A673 (cell line): Measurements from ENCODE around the gene ZHX3. TPM values are rescaled to one million over a fixed set of nuclear protein-coding genes. Genes with fewer than 3 reads are reported as not detected.
"Not testable (repeated sequence)": the region's sequence is repeated elsewhere in the genome, so short reads cannot be mapped to it uniquely, and the experiment has no call there.

Experiments used
- BruUV-seq: library from RNA; stranded (reverse); fragments of 400-500 nt; replicated peaks from 2 replicates; lab custom pipeline; 2021; lab: Mats Ljungman, UMichigan
- CTCF ChIA-PET: fragments of 300-600 bp; sonication (Branson Sonifier 250); formaldehyde crosslinking; loops from one replicate; lab custom pipeline; 2022; ENCODE audit warnings: antibody characterized with exemption; lab: Charles Lee
- POLR2A ChIA-PET: fragments of 300-600 bp; sonication (Branson Sonifier 250); formaldehyde crosslinking; loops from one replicate; lab custom pipeline; 2022; ENCODE audit warnings: antibody characterized with exemption; ENCODE audit not compliant: low non-redundant PET; lab: Charles Lee
- DNase-seq: peaks from one replicate; pipeline ENCODE4 v3.0.0-alpha.2; 2015; ENCODE audit warnings: low spot score
- H3K27ac ChIP-seq: fragments of 200-600 bp; sonication (generic); 2 replicates; pipeline ENCODE4 v1.5.1; 2016; ENCODE audit warnings: mixed run types, low read depth, mild to moderate bottlenecking, mixed read lengths, antibody characterized with exemption, low read length; ENCODE audit not compliant: poor library complexity, severe bottlenecking
- H3K27me3 ChIP-seq: fragments of 200-600 bp; sonication (generic); replicated peaks from 2 replicates; pipeline ENCODE4 v1.6.1; 2017; ENCODE audit warnings: mixed run types, low read depth, mild to moderate bottlenecking, mixed read lengths, antibody characterized with exemption, low read length; ENCODE audit not compliant: insufficient read depth, poor library complexity
- H3K36me3 ChIP-seq: fragments of 200-600 bp; sonication (generic); 2 replicates; pipeline ENCODE4 v1.6.1; 2016; ENCODE audit warnings: mixed run types, mild to moderate bottlenecking, mixed read lengths, antibody characterized with exemption, low read length; ENCODE audit not compliant: insufficient read depth, poor library complexity, severe bottlenecking
- H3K4me1 ChIP-seq: fragments of 200-600 bp; sonication (generic); 2 replicates; pipeline ENCODE4 v1.6.1; 2017; ENCODE audit warnings: mixed run types, mild to moderate bottlenecking, mixed read lengths, antibody characterized with exemption, low read length; ENCODE audit not compliant: insufficient read depth, poor library complexity, severe bottlenecking
- H3K4me3 ChIP-seq: fragments of 200-600 bp; sonication (generic); 2 replicates; pipeline ENCODE4 v1.5.1; 2016; ENCODE audit warnings: low read depth, mixed run types, mild to moderate bottlenecking, mixed read lengths, low read length; ENCODE audit not compliant: poor library complexity, severe bottlenecking
- H3K9me3 ChIP-seq: fragments of 200-600 bp; sonication (generic); 2 replicates; pipeline ENCODE4 v1.6.1; 2016; ENCODE audit warnings: mixed run types, low read depth, mild to moderate bottlenecking, mixed read lengths, antibody characterized with exemption, low read length; ENCODE audit not compliant: poor library complexity, severe bottlenecking
- EZH2 ChIP-seq: fragments of 200-600 bp; sonication (generic); IDR thresholded peaks from 2 replicates; pipeline ENCODE4 v1.6.1; 2017; ENCODE audit warnings: borderline replicate concordance, low read depth, mild to moderate bottlenecking, mixed read lengths, antibody characterized with exemption, low read length; ENCODE audit not compliant: poor library complexity, severe bottlenecking
- intact Hi-C: fragments of 100-400 bp; cut with micrococcal nuclease; formaldehyde crosslinking; loops from one replicate; pipeline ENCODE4 v1.10.0; 2022; ENCODE audit not compliant: unreplicated experiment
- total RNA-seq: library from RNA; stranded (reverse); gene quantifications from 2 replicates; pipeline ENCODE4 v1.2.3, GENCODE V29; 2021
- TF ChIP-seq, protein P1 (sequence below): fragments of 300-800, 200-600 bp; sonication (generic); conservative IDR thresholded peaks from 2 replicates; pipeline ENCODE4 v1.5.1; 2017; ENCODE audit warnings: low read depth, mild to moderate bottlenecking, antibody characterized with exemption, low read length, moderate library complexity, mixed read lengths

Gene ZHX3
- total RNA-seq, 1 experiment from 2014 or later, result 14.0 TPM

DNA sequence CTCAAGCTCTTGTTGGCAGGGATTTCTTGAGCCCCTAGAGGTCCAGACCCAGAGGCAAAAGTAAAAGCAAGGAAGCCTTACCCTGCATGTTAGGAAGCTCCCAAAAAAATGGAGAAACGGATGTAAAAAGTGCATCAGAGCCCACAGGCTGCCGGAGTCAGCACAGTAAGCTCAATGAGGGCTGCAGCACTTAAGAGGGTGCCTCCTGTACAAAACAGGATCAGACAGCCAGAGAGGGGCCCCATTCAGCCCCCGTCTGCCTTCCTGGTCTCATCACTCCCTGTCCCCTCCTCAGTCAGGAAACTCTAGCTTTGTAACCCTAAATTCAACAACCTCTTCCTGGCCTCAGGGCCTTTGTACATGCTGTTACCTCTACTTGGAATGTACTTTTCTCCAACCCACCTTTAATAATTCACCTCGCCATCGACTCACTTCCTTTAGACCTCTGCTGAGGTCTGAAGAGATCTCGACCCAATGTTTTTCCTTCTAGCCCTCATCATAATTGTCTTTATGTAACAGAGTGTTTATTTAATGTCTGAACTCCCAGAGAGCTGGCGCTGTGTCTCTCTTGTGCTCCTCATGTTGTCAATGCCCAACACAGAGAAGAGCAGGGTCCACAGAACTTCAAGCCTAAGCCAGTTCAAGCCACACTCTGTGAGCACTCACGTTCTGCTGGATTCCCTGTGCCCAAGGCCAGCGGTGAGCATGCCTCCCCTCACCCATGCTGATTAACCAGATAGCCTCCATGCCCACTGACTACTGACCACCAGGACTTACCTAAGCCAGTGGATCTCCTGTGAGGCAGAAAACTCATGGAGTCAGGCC is 183.0 kb downstream of the ZHX3 start:
- Histone ChIP-seq H3K9me3 (no peaks in the 10 kb centered on the region), H3K36me3 (no peaks in the 10 kb centered on the region), H3K27ac (no peak overlapping the region), H3K4me1 (peaks cover 26% of the 10 kb centered on the region), H3K27me3 (no peaks in the 10 kb centered on the region), H3K4me3 (no peak overlapping the region)
- no peak for DNase-seq
- ChIA-PET CTCF (interaction anchor here (0.6 to 2.5 kb wide), 5 partner anchors 14 to 206 kb away, joined by 3 to 19 read pairs (median 3); partner anchors contain the start of gene LPIN3), POLR2A (no interaction called here)
- no TSS peak for BruUV-seq
- intact Hi-C loops, result loop anchor here (5.0 to 10.0 kb wide), 2 partner anchors 60 to 98 kb away; no protein-coding TSS in a partner anchor
- TF ChIP-seq, protein P1, sequence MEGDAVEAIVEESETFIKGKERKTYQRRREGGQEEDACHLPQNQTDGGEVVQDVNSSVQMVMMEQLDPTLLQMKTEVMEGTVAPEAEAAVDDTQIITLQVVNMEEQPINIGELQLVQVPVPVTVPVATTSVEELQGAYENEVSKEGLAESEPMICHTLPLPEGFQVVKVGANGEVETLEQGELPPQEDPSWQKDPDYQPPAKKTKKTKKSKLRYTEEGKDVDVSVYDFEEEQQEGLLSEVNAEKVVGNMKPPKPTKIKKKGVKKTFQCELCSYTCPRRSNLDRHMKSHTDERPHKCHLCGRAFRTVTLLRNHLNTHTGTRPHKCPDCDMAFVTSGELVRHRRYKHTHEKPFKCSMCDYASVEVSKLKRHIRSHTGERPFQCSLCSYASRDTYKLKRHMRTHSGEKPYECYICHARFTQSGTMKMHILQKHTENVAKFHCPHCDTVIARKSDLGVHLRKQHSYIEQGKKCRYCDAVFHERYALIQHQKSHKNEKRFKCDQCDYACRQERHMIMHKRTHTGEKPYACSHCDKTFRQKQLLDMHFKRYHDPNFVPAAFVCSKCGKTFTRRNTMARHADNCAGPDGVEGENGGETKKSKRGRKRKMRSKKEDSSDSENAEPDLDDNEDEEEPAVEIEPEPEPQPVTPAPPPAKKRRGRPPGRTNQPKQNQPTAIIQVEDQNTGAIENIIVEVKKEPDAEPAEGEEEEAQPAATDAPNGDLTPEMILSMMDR, result no peak
- TF ChIP-seq EZH2, result no peak

DNA sequence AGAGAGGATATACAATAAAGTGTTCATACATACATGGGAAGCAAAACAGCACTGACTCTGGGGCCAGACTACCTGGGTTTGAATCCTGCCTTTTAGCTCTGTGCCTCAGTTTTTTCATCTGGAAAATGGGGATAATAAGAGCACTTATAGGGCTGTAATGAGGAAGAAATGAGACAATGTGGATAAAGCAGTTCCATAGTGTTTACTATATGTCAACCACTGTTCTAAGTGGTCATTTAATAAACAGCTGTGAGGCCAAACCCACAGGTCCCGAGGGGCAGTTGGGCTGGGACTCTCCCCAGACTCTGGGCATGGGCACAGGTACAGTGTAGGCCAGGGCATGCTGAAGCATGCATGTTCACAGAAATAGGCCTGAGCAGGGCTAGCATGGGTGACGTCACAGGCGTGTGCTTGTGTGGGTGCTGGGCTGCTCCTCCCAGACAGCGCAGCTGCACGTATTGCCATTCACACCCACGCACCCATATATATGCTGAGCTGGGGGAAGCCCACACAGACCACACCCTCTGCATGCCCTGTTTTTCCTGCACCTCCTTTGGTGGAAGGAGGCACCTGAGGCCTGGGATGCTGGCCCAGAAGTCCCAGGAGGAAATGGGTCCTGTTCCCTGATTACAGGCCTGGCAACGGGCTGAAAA is 183.7 kb downstream of the ZHX3 start:
- BruUV-seq, result no TSS peak
- H3K9me3 ChIP-seq, result no peaks in the 10 kb centered on the region
- peak; percentile 39 for DNase-seq
- CTCF ChIA-PET, result interaction anchor here (0.6 kb wide), 1 partner anchor 132 kb away, joined by 3 read pairs; no protein-coding TSS in a partner anchor
- POLR2A ChIA-PET, result no interaction called here
- H3K4me1 ChIP-seq, result peaks cover 21% of the 10 kb centered on the region
- H3K27ac ChIP-seq, result no peak overlapping the region
- no peaks in the 10 kb centered on the region for H3K36me3 ChIP-seq
- TF ChIP-seq, protein P1, result no peak
- TF ChIP-seq EZH2, result no peak
- intact Hi-C loops, result loop anchor here (10.0 kb wide), 1 partner anchor 59 kb away; no protein-coding TSS in a partner anchor
- no peaks in the 10 kb centered on the region for H3K27me3 ChIP-seq
- no peak overlapping the region for H3K4me3 ChIP-seq

DNA sequence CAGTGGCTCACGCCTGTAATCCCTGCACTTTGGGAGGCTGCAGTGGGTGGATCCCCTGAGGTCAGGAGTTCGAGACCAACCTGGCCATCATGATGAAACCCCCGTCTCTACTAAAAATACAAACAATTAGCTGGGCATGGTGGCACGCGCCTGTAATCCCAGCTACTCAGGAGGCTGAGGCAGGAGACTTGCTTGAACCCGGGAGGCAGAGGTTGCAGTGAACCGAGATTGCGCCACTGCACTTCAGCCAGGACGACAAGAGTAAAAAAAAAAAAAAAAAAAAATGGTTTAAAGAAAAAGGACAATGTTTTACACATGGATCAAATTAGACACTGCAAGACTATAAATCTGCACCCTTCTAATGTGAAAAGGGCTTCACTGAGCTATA is 185.1 kb downstream of the ZHX3 start:
- H3K27me3 ChIP-seq, H3K9me3 ChIP-seq, BruUV-seq, DNase-seq, H3K27ac ChIP-seq, POLR2A ChIA-PET, H3K36me3 ChIP-seq, H3K4me3 ChIP-seq: not testable (repeated sequence)
- CTCF ChIA-PET, result interaction anchor here (0.7 kb wide), 1 partner anchor 140 kb away, joined by 16 read pairs; no protein-coding TSS in a partner anchor
- H3K4me1 ChIP-seq, result peaks cover 16% of the 10 kb centered on the region
- intact Hi-C loops, result loop anchor here (10.0 kb wide), 1 partner anchor 58 kb away; no protein-coding TSS in a partner anchor
